Thymus (tissue), 11 donors: ENCODE data around the gene SBNO1. TPM values are rescaled to one million over a fixed set of nuclear protein-coding genes. Genes with fewer than 3 reads are reported as not detected.
A peak's percentile ranks its signal among the peaks of the same experiment; 100 is the strongest.

Experiments used
- DNase-seq, 9 donors: peaks; one replicate each; pipeline ENCODE4 v3.0.0-alpha.2; 2013; ENCODE audit warnings: low spot score in 9 of 9, low read depth in 6 of 9, missing footprints in 1 of 9
- H3K27ac ChIP-seq, 2 donors: one replicate each; pipeline ENCODE4 v1.5.1; 2013; ENCODE audit warnings: control low read depth in 1 of 2, low read depth in 1 of 2, low read length in 1 of 2, mild to moderate bottlenecking in 1 of 2, moderate library complexity in 1 of 2
- H3K27me3 ChIP-seq, 2 donors: one replicate each; pipeline ENCODE4 v1.5.1; 2013; ENCODE audit warnings: low read length in 1 of 2; ENCODE audit not compliant: control insufficient read depth in 2 of 2, insufficient read depth in 1 of 2
- H3K36me3 ChIP-seq, 2 donors: one replicate each; pipeline ENCODE4 v1.5.1; 2013; ENCODE audit warnings: low read length in 1 of 2, mild to moderate bottlenecking in 1 of 2, moderate library complexity in 1 of 2; ENCODE audit not compliant: control insufficient read depth in 2 of 2, insufficient read depth in 2 of 2
- H3K4me1 ChIP-seq, 2 donors: one replicate each; pipeline ENCODE4 v1.5.1; 2013; ENCODE audit warnings: low read length in 2 of 2; ENCODE audit not compliant: control insufficient read depth in 2 of 2, insufficient read depth in 2 of 2
- H3K4me3 ChIP-seq, 2 donors: one replicate each; pipeline ENCODE4 v1.5.1; 2013; ENCODE audit warnings: low read length in 2 of 2, control low read depth in 1 of 2, mild to moderate bottlenecking in 1 of 2
- H3K9me3 ChIP-seq, 2 donors: one replicate each; pipeline ENCODE4 v1.5.1; 2013; ENCODE audit warnings: low read length in 1 of 2, mild to moderate bottlenecking in 1 of 2; ENCODE audit not compliant: control insufficient read depth in 2 of 2, insufficient read depth in 1 of 2
- WGBS: extraction: QIAGEN DNeasy Blood & Tissue Kit; methylation state at CpG from one replicate; pipeline ENCODE4 v1.1.7; 2013; 5-methylcytosine and 5-hydroxymethylcytosine counted together
- polyA plus RNA-seq: library from polyadenylated mRNA; stranded (reverse); fragments of 200-250 nt; gene quantifications from one replicate; pipeline ENCODE4 v1.2.3, GENCODE V29; 2013
- total RNA-seq: library from RNA; stranded (reverse); fragments of 120-200 nt; gene quantifications from one replicate; pipeline ENCODE4 v1.2.4, GENCODE V29; 2013
- donor health status: healthy.

The SBNO1 gene
- total and polyA plus RNA-seq, 2 donors, result 7.7 to 22.9 TPM

GRCh38 chr12:123289911-123290310, 74.7 kb downstream of the SBNO1 start:
- WGBS, result 99% methylated on average over 11 of the region's 11 CpGs
- Histone ChIP-seq H3K4me3 (no peak overlapping the region), H3K36me3 (peaks cover 37 to 55% of the 10 kb centered on the region in 2 donors), H3K27me3 (no peaks in the 10 kb centered on the region), H3K4me1 (no peaks in the 10 kb centered on the region), H3K27ac (no peak overlapping the region), H3K9me3 (no peaks in the 10 kb centered on the region)
- DNase-seq, result no peak

- Histone ChIP-seq H3K4me1 (no peaks in the 10 kb centered on the region), H3K27ac (no peak overlapping the region), H3K9me3 (no peaks in the 10 kb centered on the region), H3K4me3 (no peak overlapping the region), H3K36me3 (peaks cover 33 to 48% of the 10 kb centered on the region in 2 donors), H3K27me3 (no peaks in the 10 kb centered on the region)
- 98% methylated on average over 20 of the region's 20 CpGs for WGBS
- DNase-seq, result no peak
These were observed 75.8 kb downstream of the SBNO1 start for GRCh38 chr12:123288751-123289346.

GRCh38 chr12:123286652-123287373, 77.8 kb downstream of the SBNO1 start:
- DNase-seq, result no peak
- no peaks in the 10 kb centered on the region for H3K4me1 ChIP-seq
- peaks cover 18 to 29% of the 10 kb centered on the region in 2 donors for H3K36me3 ChIP-seq
- H3K9me3 ChIP-seq, result no peaks in the 10 kb centered on the region
- no peak overlapping the region for H3K4me3 ChIP-seq
- no peaks in the 10 kb centered on the region for H3K27me3 ChIP-seq
- WGBS, result 94% methylated on average over 9 of the region's 9 CpGs
- no peak overlapping the region for H3K27ac ChIP-seq

GRCh38 chr12:123284669-123285068, 80.0 kb downstream of the SBNO1 start:
- H3K27me3 ChIP-seq, result no peaks in the 10 kb centered on the region
- H3K36me3 ChIP-seq, result peaks cover 7 to 9% of the 10 kb centered on the region in 2 donors
- H3K9me3 ChIP-seq, result no peaks in the 10 kb centered on the region
- no peak for DNase-seq
- WGBS, result 97% methylated on average over 4 of the region's 4 CpGs
- no peak overlapping the region for H3K27ac ChIP-seq
- no peaks in the 10 kb centered on the region for H3K4me1 ChIP-seq
- H3K4me3 ChIP-seq, result no peak overlapping the region

- Histone ChIP-seq H3K4me3 (no peak overlapping the region), H3K27ac (no peak overlapping the region), H3K9me3 (no peaks in the 10 kb centered on the region), H3K4me1 (no peaks in the 10 kb centered on the region), H3K27me3 (no peaks in the 10 kb centered on the region), H3K36me3 (no peaks in the 10 kb centered on the region)
- DNase-seq, result no peak
- WGBS, result 95% methylated on average over 8 of the region's 8 CpGs
These were observed 81.2 kb downstream of the SBNO1 start for GRCh38 chr12:123283461-123283860.

- Histone ChIP-seq H3K27me3 (no peaks in the 10 kb centered on the region), H3K36me3 (no peaks in the 10 kb centered on the region), H3K9me3 (no peaks in the 10 kb centered on the region), H3K4me3 (no peak overlapping the region), H3K4me1 (no peaks in the 10 kb centered on the region), H3K27ac (no peak overlapping the region)
- 97% methylated on average over 10 of the region's 10 CpGs for WGBS
- DNase-seq, result no peak
These were observed 82.5 kb downstream of the SBNO1 start for GRCh38 chr12:123282111-123282510.

- Histone ChIP-seq H3K9me3 (no peaks in the 10 kb centered on the region), H3K36me3 (no peaks in the 10 kb centered on the region), H3K4me1 (no peaks in the 10 kb centered on the region), H3K27me3 (no peaks in the 10 kb centered on the region), H3K4me3 (no peak overlapping the region), H3K27ac (no peak overlapping the region)
- WGBS, result 76% methylated on average over 2 of the region's 2 CpGs
- no peak for DNase-seq
These were observed 83.7 kb downstream of the SBNO1 start for GRCh38 chr12:123280971-123281370.

- Histone ChIP-seq H3K4me1 (no peaks in the 10 kb centered on the region), H3K27me3 (no peaks in the 10 kb centered on the region), H3K9me3 (no peaks in the 10 kb centered on the region), H3K4me3 (no peak overlapping the region), H3K27ac (peak overlapping the region in 1 of 2 donors; percentile 30), H3K36me3 (no peaks in the 10 kb centered on the region)
- DNase-seq, result peak in 1 of 9 donors; percentile 35
- WGBS, result 65% methylated on average over 2 of the region's 2 CpGs
These were observed 86.5 kb downstream of the SBNO1 start for GRCh38 chr12:123278101-123278627.

- WGBS, result 98% methylated on average over 15 of the region's 15 CpGs
- H3K4me1 ChIP-seq, result peaks cover 15 to 33% of the 10 kb centered on the region in 2 donors
- H3K36me3 ChIP-seq, result no peaks in the 10 kb centered on the region
- H3K27me3 ChIP-seq, result peaks cover 0 to 13% of the 10 kb centered on the region in 2 donors
- no peak overlapping the region for H3K27ac ChIP-seq
- H3K9me3 ChIP-seq, result peaks cover 0 to 9% of the 10 kb centered on the region in 2 donors
- no peak overlapping the region for H3K4me3 ChIP-seq
- DNase-seq, result no peak
These were observed 91.5 kb downstream of the SBNO1 start for GRCh38 chr12:123273166-123273565.
